MM.1S (cell line): Measurements from ENCODE around the gene CREBL2.

Experiments
- CTCF ChIP-seq: fragments of 300-600 bp; sonication (generic); IDR thresholded peaks from 2 replicates; pipeline ENCODE4 v1.5.1; 2016; ENCODE audit warnings: antibody characterized with exemption, low read length, mixed read lengths
- EZH2 ChIP-seq: fragments of 300-600 bp; sonication (generic); optimal IDR thresholded peaks from 2 replicates; pipeline ENCODE3; 2017; ENCODE audit warnings: low read depth, mild to moderate bottlenecking, antibody characterized with exemption, low read length, mixed read lengths

GRCh38 chr12:12669020-12669419 is 57.3 kb downstream of the CREBL2 start:
- no peak for TF ChIP-seq CTCF
- TF ChIP-seq EZH2, result no peak
